Adipocyte (in vitro differentiated cells): Measurements from ENCODE around the gene GPRASP2.
"Not testable (repeated sequence)": the region's sequence is repeated elsewhere in the genome, so short reads cannot be mapped to it uniquely, and the experiment has no call there.

ENCODE experiments used
- DNase-seq: peaks from one replicate; pipeline ENCODE4 v3.0.0-alpha.2; 2015; ENCODE audit warnings: low read depth
- H3K27me3 ChIP-seq: replicated peaks from 2 replicates; pipeline ENCODE4 v1.7.0; 2013; ENCODE audit warnings: mild to moderate bottlenecking, low read length, moderate library complexity; ENCODE audit not compliant: control insufficient read depth, insufficient read depth
- H3K36me3 ChIP-seq: 2 replicates; pipeline ENCODE4 v1.7.0; 2013; ENCODE audit warnings: low read length, mild to moderate bottlenecking, moderate library complexity; ENCODE audit not compliant: control insufficient read depth, insufficient read depth, severe bottlenecking
- H3K4me1 ChIP-seq: 2 replicates; pipeline ENCODE4 v1.7.0; 2013; ENCODE audit warnings: mild to moderate bottlenecking, low read length, moderate library complexity; ENCODE audit not compliant: control insufficient read depth, insufficient read depth
- H3K4me3 ChIP-seq: 2 replicates; pipeline ENCODE4 v1.7.0; 2013; ENCODE audit warnings: mild to moderate bottlenecking, low read length, moderate library complexity
- H3K9ac ChIP-seq: 2 replicates; pipeline ENCODE4 v1.7.0; 2013; ENCODE audit warnings: mild to moderate bottlenecking, low read length, moderate library complexity
- H3K9me3 ChIP-seq: 2 replicates; pipeline ENCODE4 v1.7.0; 2013; ENCODE audit warnings: mild to moderate bottlenecking, low read length, moderate library complexity; ENCODE audit not compliant: control insufficient read depth

GPRASP2 gene

GRCh38 chrX:102711872-102712215 lies 404 bp upstream of the GPRASP2 start:
- H3K9me3 ChIP-seq: peaks cover 3% of the 10 kb centered on the region
- H3K9ac ChIP-seq: peak overlapping the region; percentile 83
- H3K27me3 ChIP-seq: peaks cover 10% of the 10 kb centered on the region
- no peak for DNase-seq
- H3K4me3 ChIP-seq: peak overlapping the region; percentile 86
- no peaks in the 10 kb centered on the region for H3K4me1 ChIP-seq
- H3K36me3 ChIP-seq: no peaks in the 10 kb centered on the region

DNA sequence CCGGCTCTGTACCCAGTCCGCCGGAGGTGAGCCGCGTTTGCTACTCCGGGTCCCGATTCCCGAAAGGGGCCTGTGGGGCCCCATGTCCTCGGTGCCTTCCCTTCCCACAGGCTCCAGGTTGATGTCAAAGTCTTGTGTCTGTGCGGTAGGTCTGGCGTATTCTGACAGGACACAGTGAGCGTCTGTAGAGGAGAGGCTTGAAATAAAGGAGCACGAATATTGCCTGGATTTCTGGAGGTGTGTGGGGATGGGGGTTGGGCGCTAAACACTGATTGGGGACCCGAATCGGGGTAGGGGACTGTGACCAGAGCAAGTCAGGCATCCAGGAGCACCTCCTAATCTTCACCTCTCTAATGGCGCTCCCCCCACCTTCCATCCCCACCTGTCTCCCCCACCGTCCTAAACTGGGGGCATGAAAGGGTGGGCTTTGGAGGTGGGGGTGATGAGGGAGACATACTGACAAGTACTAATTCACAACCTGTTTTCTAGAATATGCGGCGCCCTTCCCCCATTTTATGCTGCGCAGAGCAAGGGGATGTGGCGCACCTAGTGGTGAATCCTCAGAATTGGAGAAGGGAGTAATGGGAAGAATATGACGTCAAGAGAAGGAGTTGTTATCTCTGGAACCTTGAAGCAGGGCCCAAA lies 855 bp downstream of the GPRASP2 start:
- Histone ChIP-seq H3K36me3 (no peaks in the 10 kb centered on the region), H3K27me3 (peaks cover 10% of the 10 kb centered on the region), H3K9me3 (no peaks in the 10 kb centered on the region), H3K9ac (peak overlapping the region; percentile 83), H3K4me3 (peak overlapping the region; percentile 86), H3K4me1 (no peaks in the 10 kb centered on the region)
- DNase-seq: peak; percentile 69

- Histone ChIP-seq H3K4me1 (no peaks in the 10 kb centered on the region), H3K4me3 (no peak overlapping the region), H3K27me3 (peaks cover 10% of the 10 kb centered on the region), H3K9me3 (no peaks in the 10 kb centered on the region), H3K36me3 (no peaks in the 10 kb centered on the region), H3K9ac (no peak overlapping the region)
- no peak for DNase-seq
Observed at GRCh38 chrX:102714994-102715393, 2.7 kb downstream of the GPRASP2 start.

DNA sequence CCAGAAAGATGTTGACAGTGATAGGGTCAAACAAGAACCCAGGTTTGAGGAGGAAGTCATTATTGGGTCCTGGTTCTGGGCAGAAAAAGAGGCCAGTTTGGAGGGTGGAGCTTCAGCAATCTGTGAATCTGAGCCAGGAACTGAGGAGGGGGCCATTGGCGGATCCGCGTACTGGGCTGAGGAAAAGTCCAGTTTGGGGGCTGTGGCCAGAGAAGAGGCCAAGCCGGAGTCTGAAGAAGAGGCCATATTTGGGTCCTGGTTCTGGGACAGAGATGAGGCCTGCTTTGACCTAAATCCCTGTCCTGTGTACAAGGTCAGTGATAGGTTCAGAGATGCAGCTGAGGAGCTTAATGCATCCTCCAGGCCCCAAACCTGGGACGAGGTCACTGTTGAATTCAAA lies 3.7 kb downstream of the GPRASP2 start:
- H3K4me3 ChIP-seq: no peak overlapping the region
- no peak overlapping the region for H3K9ac ChIP-seq
- H3K4me1 ChIP-seq: no peaks in the 10 kb centered on the region
- H3K27me3 ChIP-seq: peaks cover 9% of the 10 kb centered on the region
- no peak for DNase-seq
- H3K9me3 ChIP-seq: no peaks in the 10 kb centered on the region
- no peaks in the 10 kb centered on the region for H3K36me3 ChIP-seq

DNA sequence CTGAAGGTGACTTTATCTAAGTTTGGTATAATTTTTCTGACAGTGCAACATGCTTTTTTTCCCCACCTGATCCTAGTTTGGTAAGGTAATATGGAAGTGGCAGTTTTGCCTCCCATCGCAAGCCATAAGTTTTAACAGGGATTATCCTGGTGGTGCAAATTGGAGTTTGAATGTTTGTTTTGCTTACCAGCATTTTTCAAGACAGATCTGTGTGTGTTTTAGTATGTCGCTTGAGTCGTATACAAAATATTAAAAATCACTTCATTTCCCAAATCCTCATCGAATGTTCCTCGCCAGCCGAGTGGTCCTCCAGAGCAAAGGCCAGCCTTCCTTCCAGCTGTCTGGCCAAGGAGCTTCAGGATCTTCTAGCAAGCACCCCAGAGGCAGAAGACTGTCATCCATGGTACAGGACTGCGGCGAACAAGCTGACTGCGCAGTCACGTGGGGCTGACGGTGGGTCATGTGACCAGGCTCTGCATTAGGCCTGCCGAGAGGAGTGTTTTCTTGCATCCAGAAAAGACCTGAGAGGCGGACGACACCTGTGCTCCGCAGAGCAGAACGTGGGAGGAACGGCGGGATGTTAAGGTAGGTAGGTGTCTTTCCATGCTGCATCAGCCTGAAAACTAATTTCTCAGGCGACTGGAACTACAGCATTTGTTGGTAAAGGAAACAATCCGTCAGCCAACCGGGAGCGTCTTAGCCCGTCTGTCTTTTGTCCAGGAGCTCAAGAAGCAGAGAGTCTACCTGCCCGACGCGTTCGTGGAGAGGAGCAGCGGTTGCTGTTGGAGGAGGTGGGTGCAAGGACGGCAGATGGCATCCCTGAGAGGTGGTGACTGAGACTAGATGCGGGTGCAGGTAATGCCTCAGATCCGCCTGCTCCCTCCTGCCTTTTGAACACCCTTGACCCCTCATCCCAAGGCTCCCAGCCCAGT lies 8.3 kb downstream of the GPRASP2 start, which contains the start of gene GPRASP3:
GPRASP3 (plus strand) TSS at position 507 of the 932 bp plus-strand sequence. CDS start 28,253 bp downstream, outside the sequence.
- H3K4me3 ChIP-seq: peak within 1 kb of the TSS; percentile 73
- H3K9me3 ChIP-seq: no peaks in the 10 kb centered on the region
- peak; percentile 79 for DNase-seq
- H3K36me3 ChIP-seq: no peaks in the 10 kb centered on the region
- H3K9ac ChIP-seq: peak within 1 kb of the TSS; percentile 53
- peaks cover 11% of the 10 kb centered on the region for H3K27me3 ChIP-seq
- H3K4me1 ChIP-seq: no peaks in the 10 kb centered on the region

DNA sequence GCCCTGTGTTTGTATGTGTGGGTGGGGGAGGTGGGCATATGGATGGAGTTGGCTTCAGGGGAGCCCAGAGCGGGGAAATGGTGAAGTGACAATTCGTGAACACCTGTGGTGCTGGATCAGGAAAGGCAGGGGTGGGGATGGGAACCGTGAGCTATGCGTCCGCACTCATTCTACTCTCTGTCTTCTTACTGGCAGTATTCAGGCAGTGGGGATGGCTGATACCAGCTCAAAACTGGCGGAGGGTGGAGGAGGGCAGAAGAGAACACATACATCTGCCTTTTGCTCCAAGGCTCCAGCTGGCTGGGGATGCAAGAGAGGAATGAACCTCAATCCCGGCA lies 8.9 kb downstream of the GPRASP2 start:
- not testable (repeated sequence) for H3K9me3 ChIP-seq, DNase-seq, H3K36me3 ChIP-seq, H3K4me1 ChIP-seq, H3K27me3 ChIP-seq
- Histone ChIP-seq H3K4me3 (peak overlapping the region; percentile 73), H3K9ac (peak overlapping the region; percentile 53)

DNA sequence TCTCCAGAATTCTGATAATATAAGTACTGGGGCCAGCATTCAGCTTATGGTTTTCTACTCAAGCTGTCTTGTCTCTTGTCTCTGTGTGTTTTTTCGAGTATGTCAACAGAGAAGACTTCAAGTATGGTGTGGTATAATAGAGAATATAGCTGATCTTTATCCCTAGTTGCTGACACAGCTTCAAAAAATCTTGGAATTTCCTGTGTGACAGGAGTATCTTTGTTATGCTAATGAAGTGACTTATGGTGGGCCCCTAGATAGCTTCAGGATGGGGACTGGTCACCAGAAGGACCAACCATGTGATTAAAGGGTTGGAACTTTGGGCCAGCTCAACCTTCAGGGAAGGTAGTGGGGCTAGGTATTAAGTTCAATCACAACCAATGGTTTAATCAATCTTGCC lies 11.2 kb downstream of the GPRASP2 start:
- no peak overlapping the region for H3K9ac ChIP-seq
- no peak overlapping the region for H3K4me3 ChIP-seq
- H3K27me3 ChIP-seq: peaks cover 16% of the 10 kb centered on the region
- no peak for DNase-seq
- H3K9me3 ChIP-seq: no peaks in the 10 kb centered on the region
- H3K4me1 ChIP-seq: no peaks in the 10 kb centered on the region
- no peaks in the 10 kb centered on the region for H3K36me3 ChIP-seq

DNA sequence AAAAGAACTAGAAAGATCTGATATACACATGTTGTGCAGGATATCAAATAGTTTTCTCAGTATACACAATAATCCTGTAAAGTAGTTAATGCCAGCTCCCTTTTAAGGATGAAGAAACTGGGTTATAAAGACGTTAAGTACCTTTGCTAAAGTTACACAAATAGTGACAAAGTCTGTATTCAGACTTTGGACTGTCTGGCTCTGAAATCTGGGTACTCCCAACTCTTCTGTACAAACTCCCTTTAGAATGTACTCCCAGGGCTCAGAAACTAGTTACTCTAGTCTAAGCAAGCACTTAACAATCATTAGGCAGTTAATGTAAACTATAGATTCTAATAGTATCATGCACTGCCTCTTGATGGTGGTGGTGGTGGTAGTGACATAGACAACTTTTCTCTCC lies 15.5 kb downstream of the GPRASP2 start:
- no peak for DNase-seq
- Histone ChIP-seq H3K9me3 (no peaks in the 10 kb centered on the region), H3K9ac (no peak overlapping the region)

DNA sequence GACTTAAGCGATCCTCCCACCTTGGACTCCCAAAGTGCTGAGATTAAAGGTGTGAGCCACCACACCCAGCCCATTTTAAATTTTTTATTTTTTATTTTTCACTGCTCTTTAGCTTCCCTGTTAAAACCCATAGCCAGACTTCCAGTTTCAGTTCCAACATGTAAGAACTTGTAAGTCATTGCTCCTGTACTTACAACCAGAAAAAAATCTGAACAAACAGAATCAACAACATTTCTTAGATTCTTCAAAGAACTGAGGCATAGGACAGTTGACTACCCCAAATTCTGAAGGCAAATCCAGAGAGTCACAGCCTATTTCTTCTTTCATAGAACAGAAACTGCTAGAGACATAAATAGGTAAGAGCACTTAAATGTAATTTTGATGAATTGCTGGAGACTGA lies 16.4 kb downstream of the GPRASP2 start:
- Histone ChIP-seq H3K27me3 (peaks cover 17% of the 10 kb centered on the region), H3K9me3 (no peaks in the 10 kb centered on the region), H3K9ac (no peak overlapping the region), H3K36me3 (no peaks in the 10 kb centered on the region), H3K4me3 (no peak overlapping the region), H3K4me1 (no peaks in the 10 kb centered on the region)
- DNase-seq: no peak

More for the DNA sequence above, 15.5 kb downstream of the GPRASP2 start:
- Histone ChIP-seq H3K36me3 (no peaks in the 10 kb centered on the region), H3K4me3 (no peak overlapping the region), H3K4me1 (no peaks in the 10 kb centered on the region), H3K27me3 (peaks cover 17% of the 10 kb centered on the region)

DNA sequence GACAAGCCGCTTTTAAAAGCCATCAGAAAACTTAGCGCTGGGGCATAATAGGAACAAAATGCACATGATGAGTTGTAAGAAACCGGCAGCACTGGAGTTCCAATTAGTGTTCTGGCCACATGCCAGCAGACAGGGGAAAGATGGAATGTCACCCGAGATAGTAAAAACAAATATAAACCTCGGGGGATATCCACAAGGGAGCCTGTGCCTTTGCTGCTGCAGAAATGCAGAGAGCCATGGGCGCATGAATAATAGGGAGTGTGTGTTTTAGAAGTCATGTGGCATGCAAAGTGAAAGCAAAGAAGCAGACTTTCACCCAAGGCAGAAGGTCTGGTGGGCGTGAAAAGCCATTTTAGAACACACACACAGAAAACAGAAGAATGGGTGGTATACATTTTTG lies 27.4 kb downstream of the GPRASP2 start:
- Histone ChIP-seq H3K27me3 (no peaks in the 10 kb centered on the region), H3K4me3 (no peak overlapping the region), H3K36me3 (no peaks in the 10 kb centered on the region), H3K4me1 (no peaks in the 10 kb centered on the region), H3K9me3 (no peaks in the 10 kb centered on the region), H3K9ac (no peak overlapping the region)
- no peak for DNase-seq

DNA sequence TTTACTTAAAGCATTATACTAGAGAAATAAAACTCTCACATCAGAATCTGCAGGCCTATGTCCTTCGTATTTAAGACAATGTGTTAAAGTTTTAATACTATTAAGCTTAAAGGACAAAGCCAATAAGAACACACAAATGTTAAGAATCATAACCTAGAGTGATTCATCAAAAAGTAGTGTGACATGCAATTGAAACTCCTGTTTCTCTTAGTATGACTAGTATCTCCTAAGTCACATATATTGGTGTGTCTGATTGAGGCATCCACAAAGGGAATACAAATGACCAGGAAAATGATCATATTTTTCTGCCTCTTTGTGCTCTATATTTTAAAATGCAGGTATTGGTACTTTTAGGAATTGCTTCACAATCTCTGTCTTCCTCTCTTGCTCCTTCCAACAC lies 32.1 kb downstream of the GPRASP2 start:
- H3K27me3 ChIP-seq: no peaks in the 10 kb centered on the region
- H3K9me3 ChIP-seq: no peaks in the 10 kb centered on the region
- DNase-seq: no peak
- H3K36me3 ChIP-seq: no peaks in the 10 kb centered on the region
- no peak overlapping the region for H3K4me3 ChIP-seq
- H3K4me1 ChIP-seq: no peaks in the 10 kb centered on the region
- no peak overlapping the region for H3K9ac ChIP-seq
